MM.1S (cell line): Measurements from ENCODE around the gene ZNF121.

Experiments used
- DNase-seq: peaks from one replicate; pipeline ENCODE4 v3.0.0-alpha.2; 2015
- H2AFZ ChIP-seq: fragments of 300-600 bp; sonication (generic); 2 replicates; pipeline ENCODE4 v1.6.0; 2016; ENCODE audit warnings: antibody characterized with exemption, low read length
- H3F3A ChIP-seq: fragments of 300-600 bp; sonication (generic); 2 replicates; pipeline ENCODE4 v1.6.1; 2016; ENCODE audit warnings: mild to moderate bottlenecking, antibody characterized with exemption, low read length, moderate library complexity, mixed read lengths; ENCODE audit not compliant: insufficient read depth
- H3K27ac ChIP-seq: fragments of 300-600 bp; sonication (generic); 2 replicates; pipeline ENCODE4 v1.5.1; 2016; ENCODE audit warnings: mild to moderate bottlenecking, low read length
- H3K27me3 ChIP-seq: fragments of 300-600 bp; sonication (generic); replicated peaks from 2 replicates; pipeline ENCODE4 v1.6.0; 2016; ENCODE audit warnings: low read length; ENCODE audit not compliant: insufficient read depth
- H3K36me3 ChIP-seq: fragments of 300-600 bp; sonication (generic); replicated peaks from 2 replicates; pipeline ENCODE4 v1.6.1; 2016; ENCODE audit warnings: mild to moderate bottlenecking, low read length, mixed read lengths; ENCODE audit not compliant: insufficient read depth
- H3K4me1 ChIP-seq: fragments of 300-600 bp; sonication (generic); 2 replicates; pipeline ENCODE4 v1.6.1; 2016; ENCODE audit warnings: low read length, mixed read lengths
- H3K4me2 ChIP-seq: fragments of 300-600 bp; sonication (generic); 2 replicates; pipeline ENCODE4 v1.6.0; 2016; ENCODE audit warnings: low read depth, low read length
- H3K4me3 ChIP-seq: fragments of 300-600 bp; sonication (generic); 2 replicates; pipeline ENCODE4 v1.5.1; 2016; ENCODE audit warnings: low read length, mixed read lengths
- H3K79me2 ChIP-seq: fragments of 300-600 bp; sonication (generic); 2 replicates; pipeline ENCODE4 v1.6.1; 2016; ENCODE audit warnings: mixed run types, low read length, mixed read lengths
- H3K9ac ChIP-seq: fragments of 300-600 bp; sonication (generic); 2 replicates; pipeline ENCODE4 v1.6.1; 2016; ENCODE audit warnings: low read length, mixed read lengths
- H3K9me2 ChIP-seq: fragments of 300-600 bp; sonication (generic); replicated peaks from 2 replicates; pipeline ENCODE4 v1.6.1; 2016; ENCODE audit warnings: mild to moderate bottlenecking, low read length, mixed read lengths; ENCODE audit not compliant: insufficient read depth
- H3K9me3 ChIP-seq: fragments of 300-600 bp; sonication (generic); replicated peaks from 2 replicates; pipeline ENCODE4 v1.6.1; 2016; ENCODE audit warnings: mild to moderate bottlenecking, low read length, mixed read lengths; ENCODE audit not compliant: insufficient read depth
- H4K20me1 ChIP-seq: fragments of 300-600 bp; sonication (generic); 2 replicates; pipeline ENCODE4 v1.6.1; 2016; ENCODE audit warnings: mild to moderate bottlenecking, low read length, moderate library complexity, mixed read lengths; ENCODE audit not compliant: insufficient read depth
- CTCF ChIP-seq: fragments of 300-600 bp; sonication (generic); IDR thresholded peaks from 2 replicates; pipeline ENCODE4 v1.5.1; 2016; ENCODE audit warnings: antibody characterized with exemption, low read length, mixed read lengths
- EZH2 ChIP-seq: fragments of 300-600 bp; sonication (generic); optimal IDR thresholded peaks from 2 replicates; pipeline ENCODE3; 2017; ENCODE audit warnings: low read depth, mild to moderate bottlenecking, antibody characterized with exemption, low read length, mixed read lengths
- EZH2phosphoT487 ChIP-seq: fragments of 300-600 bp; sonication (generic); IDR thresholded peaks from 2 replicates; pipeline ENCODE4 v1.6.1; 2018; ENCODE audit warnings: antibody characterized with exemption, low read length

Gene ZNF121

DNA sequence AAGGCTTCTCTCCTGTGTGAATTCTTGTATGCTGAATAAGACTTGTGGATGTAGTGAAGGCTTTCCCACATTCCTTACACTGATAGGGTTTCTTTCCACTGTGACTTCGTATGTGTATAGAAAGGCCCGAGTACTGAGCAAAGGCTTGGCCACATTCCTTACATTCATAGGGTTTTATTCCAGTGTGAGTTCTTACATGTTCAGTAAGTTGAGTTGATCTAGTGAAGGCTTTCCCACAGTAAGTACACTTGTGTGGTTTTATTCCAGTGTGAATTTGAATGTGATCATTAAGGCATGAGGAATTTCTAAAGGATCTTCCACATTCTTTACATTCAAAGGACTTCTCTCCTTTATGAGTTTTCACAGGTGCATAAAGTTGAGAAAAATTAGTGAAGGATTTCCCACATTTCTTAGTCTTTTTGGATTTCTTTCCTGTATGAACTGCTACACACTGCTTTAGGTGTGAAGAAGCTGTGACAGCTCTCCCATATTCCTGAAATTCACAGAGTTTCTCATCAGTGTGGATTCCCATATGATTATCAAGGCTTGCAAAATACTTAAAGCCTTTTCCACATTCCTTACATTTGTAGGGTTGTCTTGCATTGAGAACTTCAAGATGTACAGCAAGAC is 26.3 kb upstream of the ZNF121 start:
- peaks cover 4% of the 10 kb centered on the region; the same call in 1 of the 2 replicates for H3K36me3 ChIP-seq
- no peaks in the 10 kb centered on the region for H3F3A ChIP-seq
- no peak overlapping the region for H3K27ac ChIP-seq
- no peaks in the 10 kb centered on the region for H3K4me1 ChIP-seq
- TF ChIP-seq EZH2: no peak
- TF ChIP-seq CTCF: no peak
- TF ChIP-seq EZH2phosphoT487: no peak
- no peaks in the 10 kb centered on the region for H3K9me3 ChIP-seq
- no peak for DNase-seq
- no peaks in the 10 kb centered on the region for H3K27me3 ChIP-seq
- H4K20me1 ChIP-seq: no peaks in the 10 kb centered on the region
- H3K79me2 ChIP-seq: no peaks in the 10 kb centered on the region
- no peak overlapping the region for H3K4me2 ChIP-seq
- no peak overlapping the region for H3K9ac ChIP-seq
- H2AFZ ChIP-seq: no peak overlapping the region
- no peak overlapping the region for H3K4me3 ChIP-seq
- H3K9me2 ChIP-seq: no peaks in the 10 kb centered on the region

DNA sequence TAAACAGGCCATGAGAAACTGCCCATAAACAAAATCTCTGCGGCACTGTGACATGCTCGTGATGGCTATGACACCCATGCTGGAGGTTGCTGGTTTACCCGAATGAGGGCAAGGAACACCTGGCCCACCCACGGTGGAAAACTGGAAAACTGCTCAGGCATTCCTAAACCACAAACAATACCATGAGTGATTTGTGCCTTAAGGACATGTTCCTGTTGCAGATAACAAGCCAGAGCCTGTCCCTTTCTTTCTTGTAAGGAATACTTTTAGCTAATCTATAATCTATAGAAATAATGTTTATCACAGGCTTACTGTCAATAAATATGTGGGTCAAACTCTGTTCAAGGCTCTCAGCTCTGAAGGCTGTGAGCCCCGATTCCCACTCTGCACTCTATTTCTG is 24.6 kb upstream of the ZNF121 start:
- no peaks in the 10 kb centered on the region for H3K9me3 ChIP-seq

DNA sequence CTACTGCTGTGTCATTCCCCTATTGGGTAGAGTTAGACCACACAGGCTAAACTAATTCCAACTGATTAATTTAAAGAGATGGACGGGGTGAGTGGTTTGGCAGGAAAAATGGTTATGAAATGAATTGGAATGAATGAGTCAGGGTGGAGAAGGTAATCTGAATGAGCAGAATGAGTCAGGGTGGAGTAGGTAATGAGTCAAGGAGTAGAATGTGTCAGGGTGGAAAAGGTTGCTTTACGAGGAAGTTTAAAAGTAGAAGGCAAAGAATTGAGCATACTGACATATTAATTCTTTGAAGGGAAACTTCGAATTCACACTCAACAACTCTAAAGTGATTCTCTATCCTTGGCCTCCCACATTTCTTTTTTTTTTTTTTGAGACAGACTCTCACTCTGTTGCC is 12.7 kb upstream of the ZNF121 start:
- Histone ChIP-seq H3F3A (no peaks in the 10 kb centered on the region), H3K9me3 (no peaks in the 10 kb centered on the region), H3K79me2 (no peaks in the 10 kb centered on the region), H3K4me1 (no peaks in the 10 kb centered on the region), H3K4me3 (no peak overlapping the region), H3K27me3 (peaks cover 18% of the 10 kb centered on the region), H3K27ac (no peak overlapping the region), H3K36me3 (no peaks in the 10 kb centered on the region), H3K4me2 (no peak overlapping the region), H2AFZ (no peak overlapping the region), H4K20me1 (no peaks in the 10 kb centered on the region), H3K9ac (no peak overlapping the region), H3K9me2 (no peaks in the 10 kb centered on the region)
- no peak for DNase-seq
- TF ChIP-seq EZH2phosphoT487 (no peak), CTCF (no peak), EZH2 (no peak)

More for the DNA sequence above, 24.6 kb upstream of the ZNF121 start:
- DNase-seq: no peak
- Histone ChIP-seq H3F3A (no peaks in the 10 kb centered on the region), H2AFZ (no peak overlapping the region), H3K27ac (no peak overlapping the region), H3K9ac (no peak overlapping the region), H3K79me2 (no peaks in the 10 kb centered on the region), H3K4me2 (no peak overlapping the region), H3K9me2 (no peaks in the 10 kb centered on the region), H3K27me3 (no peaks in the 10 kb centered on the region), H3K4me1 (no peaks in the 10 kb centered on the region), H4K20me1 (no peaks in the 10 kb centered on the region), H3K4me3 (no peak overlapping the region), H3K36me3 (peaks cover 4% of the 10 kb centered on the region; the same call in 1 of the 2 replicates)
- TF ChIP-seq EZH2phosphoT487 (no peak), CTCF (no peak), EZH2 (no peak)
